RWPE1 (cell line): Measurements from ENCODE around the gene PDE7B.

Experiments
- CTCF ChIA-PET: fragments of 350-600 bp; sonication (Branson Sonifier 250); formaldehyde crosslinking; extraction: SDS; loops from one replicate; lab custom pipeline; 2021; lab: Yijun Ruan, JAX
- POLR2A ChIA-PET: fragments of 400-600 bp; formaldehyde crosslinking; extraction: SDS; loops from one replicate; lab custom pipeline; 2020; ENCODE audit warnings: antibody characterized with exemption; ENCODE audit not compliant: low non-redundant PET; lab: Yijun Ruan, JAX
- DNase-seq: peaks from one replicate; pipeline ENCODE4 v3.0.0; 2012; ENCODE audit warnings: low spot score
- H3K27ac ChIP-seq: fragments of 450-650 bp; 2 replicates; pipeline ENCODE4 v1.5.1; 2017
- CTCF ChIP-seq: fragments of 450-650 bp; conservative IDR thresholded peaks from 2 replicates; pipeline ENCODE4 v1.5.1; 2017; ENCODE audit warnings: low read depth, mild to moderate bottlenecking

The PDE7B gene

GRCh38 chr6:136084403-136084802 lies 232.9 kb downstream of the PDE7B start:
- ChIA-PET POLR2A (no interaction called here), CTCF (no interaction called here)
- no peak overlapping the region for H3K27ac ChIP-seq
- no peak for DNase-seq
- TF ChIP-seq CTCF = no peak

- ChIA-PET POLR2A (no interaction called here), CTCF (no interaction called here)
- no peak for TF ChIP-seq CTCF
- no peak for DNase-seq
- H3K27ac ChIP-seq = no peak overlapping the region
Measured at GRCh38 chr6:136085370-136086115, 234.0 kb downstream of the PDE7B start.

GRCh38 chr6:136086686-136087085 lies 235.2 kb downstream of the PDE7B start:
- POLR2A ChIA-PET = no interaction called here
- CTCF ChIA-PET = interaction anchor here (0.7 kb wide), 2 partner anchors 262 to 368 kb away, joined by 5 to 8 read pairs; no protein-coding TSS in a partner anchor
- no peak for TF ChIP-seq CTCF
- no peak overlapping the region for H3K27ac ChIP-seq
- no peak for DNase-seq

- ChIA-PET POLR2A (no interaction called here), CTCF (no interaction called here)
- no peak for TF ChIP-seq CTCF
- DNase-seq = no peak
- no peak overlapping the region for H3K27ac ChIP-seq
Measured at GRCh38 chr6:136087986-136088385, 236.5 kb downstream of the PDE7B start.

GRCh38 chr6:136088693-136089092 lies 237.2 kb downstream of the PDE7B start:
- POLR2A ChIA-PET = no interaction called here
- CTCF ChIA-PET = interaction anchor here (0.7 kb wide), 1 partner anchor 1947 kb away, joined by 3 read pairs; no protein-coding TSS in a partner anchor
- no peak overlapping the region for H3K27ac ChIP-seq
- TF ChIP-seq CTCF = no peak
- no peak for DNase-seq

GRCh38 chr6:136089876-136090275 lies 238.4 kb downstream of the PDE7B start:
- DNase-seq = no peak
- ChIA-PET CTCF (interaction anchor here (0.7 kb wide), 1 partner anchor 119 kb away, joined by 4 read pairs; no protein-coding TSS in a partner anchor), POLR2A (no interaction called here)
- H3K27ac ChIP-seq = no peak overlapping the region
- no peak for TF ChIP-seq CTCF
